Dermis blood vessel endothelial cell (primary cell): Measurements from ENCODE around the gene DSTYK. TPM values are rescaled to one million over a fixed set of nuclear protein-coding genes. Genes with fewer than 3 reads are reported as not detected.
"Not testable (repeated sequence)": the region's sequence is repeated elsewhere in the genome, so short reads cannot be mapped to it uniquely, and the experiment has no call there.

Experiments used
- DNase-seq: peaks from one replicate; pipeline ENCODE4 v3.0.0; 2010
- total RNA-seq: library from RNA; depleted of rRNA; stranded (reverse); fragments of >200 nt; gene quantifications from 2 replicates; pipeline ENCODE4 v1.2.3, GENCODE V29; 2014

DSTYK gene
- total RNA-seq, 1 donor from 2014 or later, result 15.1 TPM

DNA sequence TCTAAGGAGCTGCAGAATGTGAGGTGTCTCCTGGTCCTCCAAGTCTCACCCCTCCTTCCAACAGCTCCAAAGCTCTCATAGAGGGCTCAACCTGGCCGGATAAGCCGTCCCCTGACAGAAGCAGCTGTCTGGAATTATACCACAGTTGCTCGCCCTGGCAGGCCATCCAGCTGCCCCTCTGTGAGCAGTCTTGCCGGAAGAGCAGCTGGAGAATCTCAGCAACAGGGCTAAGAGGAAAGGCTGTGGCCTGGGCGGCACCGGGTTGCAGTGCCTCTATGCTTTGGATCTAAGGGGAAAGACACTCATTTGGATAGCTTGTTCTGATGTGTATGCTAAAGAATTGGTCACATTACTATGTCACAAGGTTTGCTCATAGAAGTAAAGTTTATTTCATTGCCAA is 28.6 kb upstream of the DSTYK start:
- no peak for DNase-seq

DNA sequence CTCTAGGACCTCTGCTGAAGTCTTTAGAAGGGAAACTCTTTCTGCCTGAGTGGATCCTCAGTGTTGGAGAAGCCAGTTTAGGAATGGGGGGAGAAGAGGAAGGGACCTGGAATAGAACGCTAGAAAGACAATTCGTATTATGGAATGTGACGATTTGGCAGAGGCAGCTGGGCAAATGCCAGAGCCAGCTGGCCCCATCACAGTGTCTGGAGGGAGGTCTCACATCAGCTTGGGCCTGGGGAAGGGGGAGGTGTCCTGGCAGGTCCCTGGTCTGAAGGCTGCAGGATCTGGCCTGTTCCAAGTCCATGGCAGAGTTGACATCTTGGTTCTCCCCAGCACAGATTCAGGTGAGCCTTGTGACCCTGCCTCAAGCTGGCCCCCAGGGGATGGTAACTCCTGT is 27.6 kb upstream of the DSTYK start:
- DNase-seq, result no peak

DNA sequence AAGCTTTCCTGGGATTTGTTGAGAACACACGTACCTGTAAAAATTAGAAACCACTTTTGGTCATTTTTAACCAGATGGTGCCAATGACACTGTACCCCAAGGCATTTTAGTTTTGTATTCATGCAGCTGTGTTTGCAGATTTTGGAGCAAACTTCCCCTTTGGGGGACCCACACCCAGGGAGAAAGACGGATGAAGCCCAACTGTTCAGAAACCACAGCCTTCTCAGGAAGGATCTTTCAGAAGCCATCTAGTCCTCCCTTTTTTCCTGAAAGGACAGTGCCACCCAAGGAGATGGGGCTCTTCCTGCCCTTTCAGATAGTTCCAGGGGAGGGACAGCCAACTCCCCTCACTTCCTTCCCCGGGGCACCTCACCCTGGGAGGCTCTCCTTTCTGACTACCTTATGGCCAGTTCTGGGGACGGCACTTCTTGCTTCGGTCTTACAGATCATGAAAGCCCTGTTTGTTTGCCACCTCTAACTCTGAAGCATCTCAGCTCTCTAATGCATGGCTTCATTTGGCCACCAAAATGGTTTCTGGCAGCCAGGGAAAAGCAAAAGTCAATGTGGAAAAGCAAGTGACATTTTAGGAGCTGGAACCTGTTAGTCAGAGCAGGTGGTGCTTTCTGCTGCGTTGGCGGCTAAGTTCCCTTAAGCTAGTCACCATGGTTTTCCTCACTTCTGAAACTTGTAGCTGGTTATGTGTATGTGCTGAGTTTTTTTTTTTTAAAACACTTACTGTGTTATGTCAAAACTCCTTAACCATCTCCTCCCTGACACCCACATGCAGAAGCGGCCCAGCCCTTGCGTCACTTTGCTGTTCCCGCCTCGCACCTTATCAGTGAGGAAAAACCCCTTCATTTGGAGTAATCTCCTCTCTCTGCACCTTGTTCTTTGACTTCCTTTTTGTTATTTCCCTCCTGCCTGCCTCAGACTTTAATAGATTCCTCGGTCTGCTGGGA is 26.3 kb upstream of the DSTYK start:
- DNase-seq, result no peak

DNA sequence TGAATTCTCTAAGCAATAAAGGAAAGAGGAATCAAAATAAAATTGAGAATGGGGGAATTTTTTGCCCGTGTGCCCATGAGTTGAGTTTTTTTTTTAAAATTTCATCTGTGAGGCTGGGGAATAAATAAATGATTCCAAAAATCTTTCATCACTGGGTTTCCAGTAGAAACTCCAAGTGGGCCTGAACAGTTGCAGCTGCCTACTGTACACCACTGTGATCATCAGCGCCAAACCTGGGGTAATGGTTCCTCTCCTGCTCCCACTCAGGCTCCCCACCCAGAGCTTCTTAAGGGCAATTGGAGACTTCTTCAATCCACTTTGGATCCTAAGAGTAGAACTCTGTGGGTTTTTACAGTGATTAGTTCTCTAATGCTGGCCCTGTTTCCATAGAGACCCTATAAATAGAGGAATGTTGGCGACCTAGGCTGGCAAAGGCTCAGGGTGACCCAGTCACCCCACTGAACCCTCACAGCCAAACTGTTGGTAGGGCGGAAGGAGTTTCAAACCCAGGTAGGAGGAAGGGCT is 25.5 kb upstream of the DSTYK start:
- DNase-seq, result no peak

DNA sequence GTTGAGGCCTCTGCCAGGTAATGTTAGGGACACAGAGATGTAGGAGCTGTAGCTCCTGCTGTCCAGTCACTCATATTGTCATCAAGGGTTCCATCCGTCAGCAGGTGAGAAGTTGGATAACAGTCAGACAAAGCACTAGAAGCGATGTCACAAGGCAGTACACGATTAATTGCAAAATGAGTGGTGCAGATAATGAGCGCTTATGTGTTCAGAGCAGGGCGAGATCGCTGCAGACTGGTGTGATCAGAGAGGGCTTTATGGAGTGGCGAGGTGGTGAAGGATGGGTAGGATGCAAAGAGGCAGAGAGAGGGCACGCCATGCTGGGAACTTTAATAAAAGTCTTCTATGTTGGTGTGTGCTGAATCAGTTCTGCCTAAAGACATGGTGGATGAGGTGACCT is 25.0 kb upstream of the DSTYK start:
- DNase-seq, result no peak

GRCh38 chr1:205235951-205236350 is 24.4 kb upstream of the DSTYK start:
- DNase-seq, result no peak

DNA sequence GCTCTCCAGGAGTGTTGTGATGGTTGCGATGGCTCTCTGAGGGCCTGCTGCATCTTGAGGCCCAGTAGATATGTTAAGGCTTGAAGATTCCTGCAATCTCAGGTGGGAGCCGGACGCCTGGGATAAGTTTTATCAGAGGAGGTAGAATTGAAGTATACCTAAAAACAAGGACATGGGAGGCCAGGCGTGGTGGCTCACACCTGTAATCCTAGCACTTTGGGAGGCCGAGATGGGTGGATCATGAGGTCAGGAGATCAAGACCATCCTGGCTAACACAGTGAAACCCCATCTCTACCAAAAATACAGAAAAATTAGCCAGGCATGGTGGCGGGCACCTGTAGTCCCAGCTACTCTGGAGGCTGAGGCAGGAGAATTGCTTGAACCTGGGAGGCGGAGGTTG is 22.5 kb upstream of the DSTYK start:
- DNase-seq, result not testable (repeated sequence)

- no peak for DNase-seq
Observed at GRCh38 chr1:205232945-205233397, 21.5 kb upstream of the DSTYK start.

DNA sequence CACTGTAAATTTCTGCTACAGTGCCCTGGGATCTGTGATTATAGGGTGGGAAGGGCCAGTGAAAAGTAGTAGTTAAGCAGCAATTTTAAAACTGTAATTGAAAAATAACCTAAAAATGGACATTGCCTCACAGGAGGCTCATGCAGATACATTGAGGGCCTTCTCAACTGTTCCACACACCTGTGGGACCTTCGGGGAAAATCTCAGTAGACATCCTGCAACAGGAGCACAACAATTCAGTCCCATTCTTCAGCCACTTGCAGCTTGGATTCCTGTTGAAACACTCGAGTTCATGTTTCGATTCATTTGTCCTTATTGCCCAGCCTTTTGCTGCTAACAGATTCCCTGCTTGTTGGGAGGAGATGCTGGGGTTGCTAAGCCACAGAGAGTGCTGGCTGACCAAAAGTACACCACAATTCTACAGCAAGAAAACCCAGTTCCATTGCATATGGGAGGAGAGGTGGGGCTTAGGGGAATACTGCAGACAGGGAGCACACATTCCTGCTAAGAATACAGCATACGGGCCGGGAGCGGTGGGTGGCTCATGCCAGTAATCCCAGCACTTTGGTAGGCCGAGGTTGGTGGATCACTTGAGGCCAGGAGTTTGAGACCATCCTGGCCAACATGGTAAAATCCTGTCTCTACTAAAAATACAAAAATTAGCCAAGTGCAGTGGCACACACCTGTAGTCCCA is 20.8 kb upstream of the DSTYK start:
- DNase-seq, result no peak

DNA sequence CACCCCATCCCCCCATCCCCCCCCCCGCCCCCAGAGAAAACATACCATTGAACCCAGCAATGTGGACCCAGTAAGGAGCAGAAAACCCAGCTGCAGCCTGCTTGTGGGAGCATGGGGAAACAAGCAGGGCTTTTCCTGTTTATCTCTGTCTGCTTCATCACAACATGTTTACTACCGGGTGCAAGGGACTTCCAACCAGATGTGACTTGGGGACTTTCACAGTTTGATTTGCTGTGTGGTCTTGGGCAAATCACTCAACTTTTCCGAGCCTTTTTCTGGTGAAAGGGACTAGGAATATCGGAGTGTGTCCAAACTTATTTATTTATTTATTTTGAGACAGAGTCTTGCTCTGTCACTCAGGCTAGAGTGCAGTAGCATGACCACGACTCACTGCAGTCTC is 19.5 kb upstream of the DSTYK start:
- no peak for DNase-seq

- DNase-seq, result no peak
Observed at GRCh38 chr1:205229916-205230700, 18.6 kb upstream of the DSTYK start.

DNA sequence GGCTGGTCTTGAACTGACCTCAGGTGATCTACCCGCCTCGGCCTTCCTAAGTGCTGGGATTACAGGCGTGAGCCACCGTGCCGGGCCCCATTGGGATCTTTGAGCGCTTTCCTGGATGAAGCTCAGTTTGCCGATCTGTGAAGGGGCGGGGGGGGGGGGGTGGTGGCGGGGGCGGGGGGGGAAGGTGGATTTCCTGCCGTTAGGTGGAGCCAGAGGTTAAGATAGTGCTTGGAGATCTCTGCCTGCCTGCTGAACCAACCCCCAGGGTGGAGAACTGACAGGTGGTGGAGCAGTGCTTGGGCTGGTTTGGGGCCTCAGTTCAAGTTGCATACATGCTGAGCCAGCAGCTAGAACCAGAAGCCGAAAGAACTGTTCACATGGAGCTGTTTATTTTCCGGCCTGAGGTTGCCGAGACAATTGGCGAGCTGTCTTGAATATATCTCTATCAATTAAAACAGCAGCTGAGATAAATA is 17.9 kb upstream of the DSTYK start:
- peak; percentile 48 for DNase-seq

DNA sequence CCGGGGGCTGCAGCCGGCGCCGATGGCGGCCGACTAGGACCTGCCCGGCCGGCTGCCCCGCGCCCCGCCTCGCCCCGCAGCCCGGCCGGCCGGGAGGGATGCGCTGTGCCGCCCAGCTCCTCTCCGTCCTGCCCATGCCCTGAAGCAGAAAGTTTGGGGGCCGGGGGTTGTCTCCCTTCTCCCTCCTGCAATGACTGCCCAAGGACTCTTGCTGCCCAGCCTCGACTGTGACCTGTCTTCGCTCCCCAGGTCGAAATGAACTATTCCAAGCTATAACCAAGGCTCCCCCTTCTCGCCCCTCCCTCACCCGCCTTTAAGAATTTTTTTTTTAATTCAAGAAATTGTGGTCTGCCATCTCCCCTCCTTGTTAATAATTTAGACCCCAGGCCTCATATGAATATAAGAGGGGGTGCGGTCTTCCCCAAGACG is 16.6 kb upstream of the DSTYK start:
- DNase-seq, result no peak

DNA sequence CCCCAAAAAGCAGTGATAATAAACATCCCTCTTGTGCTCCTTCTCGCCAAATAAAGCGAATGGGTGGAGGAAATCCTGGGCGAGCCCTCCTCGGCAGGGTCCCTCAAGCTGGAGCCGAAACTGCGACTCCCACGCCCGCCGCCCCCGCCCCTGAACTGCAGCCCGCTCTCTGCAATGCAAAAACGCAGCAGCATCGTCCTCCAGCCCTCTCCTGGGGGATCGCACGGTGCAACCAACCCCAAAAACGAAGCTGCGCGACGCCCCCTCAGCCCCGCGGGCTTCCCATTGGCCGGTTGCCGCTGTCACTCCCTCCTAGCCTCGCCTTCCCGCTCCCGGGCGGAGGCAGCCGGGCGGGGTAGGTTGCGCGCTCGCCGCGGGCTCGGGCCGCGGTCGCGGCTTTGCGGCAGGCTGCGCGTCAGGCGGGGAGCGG is 16.1 kb upstream of the DSTYK start, which contains the start of gene TMCC2:
Gene TMCC2 (plus strand): TSS at position 363 of the 430 bp plus-strand sequence. CDS start 619 bp downstream, outside the sequence.
- DNase-seq, result peak; percentile 84

GRCh38 chr1:205226868-205227583 is 15.5 kb upstream of the DSTYK start:
- peak; percentile 44 for DNase-seq

DNA sequence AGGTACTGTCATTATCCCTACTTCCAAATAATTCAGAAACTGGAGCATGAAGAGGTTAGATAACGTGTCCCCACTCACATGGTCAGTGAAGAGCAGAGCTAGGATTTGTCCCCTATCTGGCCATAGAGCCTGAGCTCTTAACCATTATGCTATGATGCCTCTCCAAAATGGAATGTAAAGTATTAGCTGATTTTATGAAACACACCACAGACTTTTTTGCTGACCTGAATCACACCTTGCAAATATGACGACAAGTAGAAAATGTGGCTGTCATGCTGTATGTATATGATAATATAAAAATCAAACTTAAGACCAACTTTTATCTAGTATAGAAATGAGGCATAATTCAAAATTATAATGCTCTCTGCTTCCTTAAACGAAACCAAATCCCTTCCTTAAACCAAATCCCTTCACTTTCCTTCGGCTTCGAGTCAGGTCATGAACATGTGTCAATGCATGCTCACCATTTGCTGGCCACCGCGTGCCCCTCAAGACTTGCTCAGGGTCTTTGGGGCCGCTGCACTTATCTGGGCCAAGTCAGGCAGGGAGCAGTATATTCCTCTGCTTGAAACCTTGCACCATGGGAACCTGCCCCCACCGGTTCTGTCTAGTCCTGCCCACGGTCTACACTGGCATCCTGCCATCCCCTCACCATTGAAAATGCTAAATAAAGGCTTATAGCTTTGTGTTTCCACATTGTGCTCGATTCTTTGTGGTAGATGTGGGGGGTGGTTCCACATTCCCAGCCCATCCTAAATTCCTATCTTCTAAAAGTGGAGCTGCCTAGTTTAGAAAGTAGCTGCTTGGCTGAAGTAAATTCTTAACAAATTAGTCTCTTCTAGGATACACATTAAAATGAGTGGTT is 14.6 kb upstream of the DSTYK start:
- no peak for DNase-seq

DNA sequence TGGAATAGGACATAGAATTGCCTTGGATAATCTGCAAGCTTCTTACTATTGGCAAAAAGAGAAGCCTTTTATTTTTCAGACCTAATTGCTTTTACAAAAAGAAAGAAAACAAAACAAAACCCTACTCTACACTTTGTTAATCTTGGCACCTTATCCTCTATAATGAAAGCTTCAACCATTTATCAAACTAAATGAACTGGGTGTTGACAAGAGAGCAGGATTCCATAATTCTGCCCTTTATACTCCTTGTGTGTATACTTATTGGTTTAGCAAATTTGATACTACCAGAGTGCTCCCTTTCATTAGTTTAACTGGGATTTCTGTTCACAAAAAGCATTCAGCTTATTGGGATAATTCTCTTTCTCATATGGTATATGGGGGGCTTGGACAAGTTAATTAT is 13.2 kb upstream of the DSTYK start:
- no peak for DNase-seq

DNA sequence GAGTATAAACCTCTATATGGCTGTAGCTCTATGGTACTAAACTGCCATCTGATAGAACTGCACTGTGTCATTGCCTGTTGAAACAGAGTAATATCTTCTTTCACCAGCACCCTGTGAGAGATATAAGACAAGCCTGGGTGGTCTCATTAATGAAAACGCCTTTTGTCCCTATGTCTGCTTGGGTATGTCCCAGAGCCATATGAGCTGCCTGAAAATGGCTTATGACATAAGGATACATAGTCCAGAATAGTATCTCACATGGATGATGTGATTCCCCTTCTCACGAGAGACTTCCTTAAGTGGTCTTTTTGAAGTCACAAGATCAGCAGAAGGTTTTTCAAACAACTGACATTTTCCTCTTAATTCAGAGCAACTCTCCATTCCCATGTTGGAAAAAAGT is 8.9 kb upstream of the DSTYK start:
- no peak for DNase-seq

- DNase-seq, result no peak
Observed at GRCh38 chr1:205217418-205217817, 5.9 kb upstream of the DSTYK start.

- no peak for DNase-seq
Observed at GRCh38 chr1:205216588-205216987, 5.1 kb upstream of the DSTYK start.

- DNase-seq, result no peak
Observed at GRCh38 chr1:205214756-205215155, 3.3 kb upstream of the DSTYK start.
